Measurements from ENCODE around the gene STAM2.

Gene STAM2

GRCh38 chr2:152167065-152167464 lies 8.5 kb downstream of the STAM2 start:
- TF ChIP-seq NFIC (IDR thresholded peaks at IDR 0.05) (no peak), CEBPB (IDR thresholded peaks at IDR 0.05) (no peak), FOXM1 (IDR thresholded peaks at IDR 0.05; ENCODE audit: borderline replicate concordance, low read depth) (no peak), TCF12 (IDR thresholded peaks at IDR 0.05; ENCODE audit: low read depth) (no peak), EP300 (IDR thresholded peaks at IDR 0.05; ENCODE audit: borderline replicate concordance) (no peak), MAX (IDR thresholded peaks at IDR 0.05) (no peak), ZBTB7A (IDR thresholded peaks at IDR 0.05; ENCODE audit: low read depth) (no peak), YY1 (IDR thresholded peaks at IDR 0.05; ENCODE audit: low read depth) (no peak), TAF1 (IDR thresholded peaks at IDR 0.05; ENCODE audit: low read depth) (no peak), CREB1 (IDR thresholded peaks at IDR 0.05; ENCODE audit: low read depth) (no peak), RAD21 (IDR thresholded peaks at IDR 0.05; ENCODE audit: low read depth) (no peak), EGR1 (IDR thresholded peaks at IDR 0.05) (no peak), TEAD4 (IDR thresholded peaks at IDR 0.05) (no peak)
- TF ChIP-seq, protein P1, sequence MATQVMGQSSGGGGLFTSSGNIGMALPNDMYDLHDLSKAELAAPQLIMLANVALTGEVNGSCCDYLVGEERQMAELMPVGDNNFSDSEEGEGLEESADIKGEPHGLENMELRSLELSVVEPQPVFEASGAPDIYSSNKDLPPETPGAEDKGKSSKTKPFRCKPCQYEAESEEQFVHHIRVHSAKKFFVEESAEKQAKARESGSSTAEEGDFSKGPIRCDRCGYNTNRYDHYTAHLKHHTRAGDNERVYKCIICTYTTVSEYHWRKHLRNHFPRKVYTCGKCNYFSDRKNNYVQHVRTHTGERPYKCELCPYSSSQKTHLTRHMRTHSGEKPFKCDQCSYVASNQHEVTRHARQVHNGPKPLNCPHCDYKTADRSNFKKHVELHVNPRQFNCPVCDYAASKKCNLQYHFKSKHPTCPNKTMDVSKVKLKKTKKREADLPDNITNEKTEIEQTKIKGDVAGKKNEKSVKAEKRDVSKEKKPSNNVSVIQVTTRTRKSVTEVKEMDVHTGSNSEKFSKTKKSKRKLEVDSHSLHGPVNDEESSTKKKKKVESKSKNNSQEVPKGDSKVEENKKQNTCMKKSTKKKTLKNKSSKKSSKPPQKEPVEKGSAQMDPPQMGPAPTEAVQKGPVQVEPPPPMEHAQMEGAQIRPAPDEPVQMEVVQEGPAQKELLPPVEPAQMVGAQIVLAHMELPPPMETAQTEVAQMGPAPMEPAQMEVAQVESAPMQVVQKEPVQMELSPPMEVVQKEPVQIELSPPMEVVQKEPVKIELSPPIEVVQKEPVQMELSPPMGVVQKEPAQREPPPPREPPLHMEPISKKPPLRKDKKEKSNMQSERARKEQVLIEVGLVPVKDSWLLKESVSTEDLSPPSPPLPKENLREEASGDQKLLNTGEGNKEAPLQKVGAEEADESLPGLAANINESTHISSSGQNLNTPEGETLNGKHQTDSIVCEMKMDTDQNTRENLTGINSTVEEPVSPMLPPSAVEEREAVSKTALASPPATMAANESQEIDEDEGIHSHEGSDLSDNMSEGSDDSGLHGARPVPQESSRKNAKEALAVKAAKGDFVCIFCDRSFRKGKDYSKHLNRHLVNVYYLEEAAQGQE (IDR thresholded peaks at IDR 0.05; ENCODE audit: low read depth): no peak
- TF ChIP-seq, protein P2, sequence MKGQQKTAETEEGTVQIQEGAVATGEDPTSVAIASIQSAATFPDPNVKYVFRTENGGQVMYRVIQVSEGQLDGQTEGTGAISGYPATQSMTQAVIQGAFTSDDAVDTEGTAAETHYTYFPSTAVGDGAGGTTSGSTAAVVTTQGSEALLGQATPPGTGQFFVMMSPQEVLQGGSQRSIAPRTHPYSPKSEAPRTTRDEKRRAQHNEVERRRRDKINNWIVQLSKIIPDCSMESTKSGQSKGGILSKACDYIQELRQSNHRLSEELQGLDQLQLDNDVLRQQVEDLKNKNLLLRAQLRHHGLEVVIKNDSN (IDR thresholded peaks at IDR 0.05): no peak

- no peak for TF ChIP-seq TCF12 (IDR thresholded peaks at IDR 0.05; ENCODE audit: low read depth)
- no peak for TF ChIP-seq YY1 (IDR thresholded peaks at IDR 0.05; ENCODE audit: low read depth)
- no peak for TF ChIP-seq EP300 (IDR thresholded peaks at IDR 0.05; ENCODE audit: borderline replicate concordance)
- TF ChIP-seq CEBPB (IDR thresholded peaks at IDR 0.05): no peak
- TF ChIP-seq, protein P1 (IDR thresholded peaks at IDR 0.05; ENCODE audit: low read depth): no peak
- no peak for TF ChIP-seq CREB1 (IDR thresholded peaks at IDR 0.05; ENCODE audit: low read depth)
- no peak for TF ChIP-seq MAX (IDR thresholded peaks at IDR 0.05)
These were observed 8.9 kb downstream of the STAM2 start for GRCh38 chr2:152166633-152167032.

GRCh38 chr2:152165780-152166179 lies 9.8 kb downstream of the STAM2 start:
- no peak for TF ChIP-seq TEAD4 (IDR thresholded peaks at IDR 0.05)
- TF ChIP-seq TCF12 (IDR thresholded peaks at IDR 0.05; ENCODE audit: low read depth): no peak
- no peak for TF ChIP-seq FOXM1 (IDR thresholded peaks at IDR 0.05; ENCODE audit: borderline replicate concordance, low read depth)
- no peak for TF ChIP-seq MAX (IDR thresholded peaks at IDR 0.05)
- TF ChIP-seq, protein P1 (IDR thresholded peaks at IDR 0.05; ENCODE audit: low read depth): no peak
- no peak for TF ChIP-seq YY1 (IDR thresholded peaks at IDR 0.05; ENCODE audit: low read depth)
- TF ChIP-seq EGR1 (IDR thresholded peaks at IDR 0.05): no peak
- TF ChIP-seq, protein P2 (IDR thresholded peaks at IDR 0.05): no peak
- no peak for TF ChIP-seq TAF1 (IDR thresholded peaks at IDR 0.05; ENCODE audit: low read depth)
- no peak for TF ChIP-seq NFIC (IDR thresholded peaks at IDR 0.05)
- TF ChIP-seq EP300 (IDR thresholded peaks at IDR 0.05; ENCODE audit: borderline replicate concordance): no peak
- TF ChIP-seq CEBPB (IDR thresholded peaks at IDR 0.05): no peak
- no peak for TF ChIP-seq ZBTB7A (IDR thresholded peaks at IDR 0.05; ENCODE audit: low read depth)
- TF ChIP-seq RAD21 (IDR thresholded peaks at IDR 0.05; ENCODE audit: low read depth): no peak
- TF ChIP-seq CREB1 (IDR thresholded peaks at IDR 0.05; ENCODE audit: low read depth): no peak

GRCh38 chr2:152165306-152165705 lies 10.3 kb downstream of the STAM2 start:
- TF ChIP-seq TCF12 (IDR thresholded peaks at IDR 0.05; ENCODE audit: low read depth) (no peak), NFIC (IDR thresholded peaks at IDR 0.05) (no peak), YY1 (IDR thresholded peaks at IDR 0.05; ENCODE audit: low read depth) (no peak), RAD21 (IDR thresholded peaks at IDR 0.05; ENCODE audit: low read depth) (no peak), CREB1 (IDR thresholded peaks at IDR 0.05; ENCODE audit: low read depth) (no peak), TEAD4 (IDR thresholded peaks at IDR 0.05) (no peak), FOXM1 (IDR thresholded peaks at IDR 0.05; ENCODE audit: borderline replicate concordance, low read depth) (no peak)
- TF ChIP-seq, protein P1 (IDR thresholded peaks at IDR 0.05; ENCODE audit: low read depth): no peak
